ENCODE data around the gene ISOC1. TPM values are rescaled to one million over a fixed set of nuclear protein-coding genes. Genes with fewer than 3 reads are reported as not detected.

The ISOC1 gene
- total RNA-seq, 1 experiment from 2014 or later, result 21.0 TPM

- DNase-seq (ENCODE audit: low read depth), result no peak
These were observed 31.3 kb downstream of the ISOC1 start for GRCh38 chr5:129125819-129126218.

GRCh38 chr5:129133553-129133952 is 39.0 kb downstream of the ISOC1 start:
- no peak for DNase-seq (ENCODE audit: low read depth)

GRCh38 chr5:129135633-129136032 is 41.1 kb downstream of the ISOC1 start:
- no peak for DNase-seq (ENCODE audit: low read depth)

GRCh38 chr5:129137637-129138036 is 43.1 kb downstream of the ISOC1 start:
- DNase-seq (ENCODE audit: low read depth), result no peak

GRCh38 chr5:129141078-129141477 is 46.5 kb downstream of the ISOC1 start:
- DNase-seq (ENCODE audit: low read depth), result no peak

GRCh38 chr5:129141696-129142095 is 47.1 kb downstream of the ISOC1 start:
- no peak for DNase-seq (ENCODE audit: low read depth)

GRCh38 chr5:129155876-129156275 is 61.3 kb downstream of the ISOC1 start:
- DNase-seq (ENCODE audit: low read depth), result no peak

GRCh38 chr5:129161830-129162229 is 67.3 kb downstream of the ISOC1 start:
- no peak for DNase-seq (ENCODE audit: low read depth)

Other genes with a start within 250 kb of the ISOC1 start
- not detected in 2 replicates for gene SLC27A6, start 129.3 kb upstream of the ISOC1 start, total RNA-seq (2014; rRNA removed; shearing (Covaris generic))